ENCODE results near the gene FCRL5.
"Not testable (repeated sequence)": the region's sequence is repeated elsewhere in the genome, so short reads cannot be mapped to it uniquely, and the experiment has no call there.

FCRL5 gene

GRCh38 chr1:157562515-157562914 lies 10.2 kb upstream of the FCRL5 start:
- H3K4me3 ChIP-seq (ENCODE audit: low read length), result no peak overlapping the region
- TF ChIP-seq CTCF (conservative IDR thresholded peaks at IDR 0.05; ENCODE audit: low read length), result no peak
- DNase-seq (ENCODE audit: low read depth), result no peak

GRCh38 chr1:157558119-157558518 lies 5.8 kb upstream of the FCRL5 start:
- no peak for DNase-seq (ENCODE audit: low read depth)
- no peak for TF ChIP-seq CTCF (conservative IDR thresholded peaks at IDR 0.05; ENCODE audit: low read length)
- H3K4me3 ChIP-seq (ENCODE audit: low read length), result no peak overlapping the region

- not testable (repeated sequence) for DNase-seq (ENCODE audit: low read depth); H3K4me3 ChIP-seq (ENCODE audit: low read length)
These were observed 4.2 kb downstream of the FCRL5 start for GRCh38 chr1:157548081-157548480.

GRCh38 chr1:157542676-157543075 lies 9.6 kb downstream of the FCRL5 start:
- H3K4me3 ChIP-seq (ENCODE audit: low read length), result no peak overlapping the region
- DNase-seq (ENCODE audit: low read depth), result no peak
- TF ChIP-seq CTCF (conservative IDR thresholded peaks at IDR 0.05; ENCODE audit: low read length), result no peak

GRCh38 chr1:157540852-157541251 lies 11.5 kb downstream of the FCRL5 start:
- H3K4me3 ChIP-seq (ENCODE audit: low read length), result no peak overlapping the region
- TF ChIP-seq CTCF (conservative IDR thresholded peaks at IDR 0.05; ENCODE audit: low read length), result no peak
- no peak for DNase-seq (ENCODE audit: low read depth)

GRCh38 chr1:157540160-157540748 lies 12.1 kb downstream of the FCRL5 start:
- no peak overlapping the region for H3K4me3 ChIP-seq (ENCODE audit: low read length)
- no peak for DNase-seq (ENCODE audit: low read depth)
- no peak for TF ChIP-seq CTCF (conservative IDR thresholded peaks at IDR 0.05; ENCODE audit: low read length)

- no peak for TF ChIP-seq CTCF (conservative IDR thresholded peaks at IDR 0.05; ENCODE audit: low read length)
- DNase-seq (ENCODE audit: low read depth), result no peak
- no peak overlapping the region for H3K4me3 ChIP-seq (ENCODE audit: low read length)
These were observed 12.7 kb downstream of the FCRL5 start for GRCh38 chr1:157539568-157539967.

- no peak for DNase-seq (ENCODE audit: low read depth)
- TF ChIP-seq CTCF (conservative IDR thresholded peaks at IDR 0.05; ENCODE audit: low read length), result no peak
- H3K4me3 ChIP-seq (ENCODE audit: low read length), result no peak overlapping the region
These were observed 19.7 kb downstream of the FCRL5 start for GRCh38 chr1:157532569-157532968.
